ENCODE results near the gene CCDC127. TPM values are rescaled to one million over a fixed set of nuclear protein-coding genes. Genes with fewer than 3 reads are reported as not detected.
"Not testable (repeated sequence)": the region's sequence is repeated elsewhere in the genome, so short reads cannot be mapped to it uniquely, and the experiment has no call there.

The CCDC127 gene, protein sequence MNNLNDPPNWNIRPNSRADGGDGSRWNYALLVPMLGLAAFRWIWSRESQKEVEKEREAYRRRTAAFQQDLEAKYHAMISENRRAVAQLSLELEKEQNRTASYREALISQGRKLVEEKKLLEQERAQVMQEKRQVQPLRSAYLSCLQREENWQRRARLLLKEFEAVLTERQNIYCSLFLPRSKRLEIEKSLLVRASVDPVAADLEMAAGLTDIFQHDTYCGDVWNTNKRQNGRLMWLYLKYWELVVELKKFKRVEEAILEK
- total RNA-seq, result 1 to 10 TPM; 3.6 to 4.0 TPM

DNA sequence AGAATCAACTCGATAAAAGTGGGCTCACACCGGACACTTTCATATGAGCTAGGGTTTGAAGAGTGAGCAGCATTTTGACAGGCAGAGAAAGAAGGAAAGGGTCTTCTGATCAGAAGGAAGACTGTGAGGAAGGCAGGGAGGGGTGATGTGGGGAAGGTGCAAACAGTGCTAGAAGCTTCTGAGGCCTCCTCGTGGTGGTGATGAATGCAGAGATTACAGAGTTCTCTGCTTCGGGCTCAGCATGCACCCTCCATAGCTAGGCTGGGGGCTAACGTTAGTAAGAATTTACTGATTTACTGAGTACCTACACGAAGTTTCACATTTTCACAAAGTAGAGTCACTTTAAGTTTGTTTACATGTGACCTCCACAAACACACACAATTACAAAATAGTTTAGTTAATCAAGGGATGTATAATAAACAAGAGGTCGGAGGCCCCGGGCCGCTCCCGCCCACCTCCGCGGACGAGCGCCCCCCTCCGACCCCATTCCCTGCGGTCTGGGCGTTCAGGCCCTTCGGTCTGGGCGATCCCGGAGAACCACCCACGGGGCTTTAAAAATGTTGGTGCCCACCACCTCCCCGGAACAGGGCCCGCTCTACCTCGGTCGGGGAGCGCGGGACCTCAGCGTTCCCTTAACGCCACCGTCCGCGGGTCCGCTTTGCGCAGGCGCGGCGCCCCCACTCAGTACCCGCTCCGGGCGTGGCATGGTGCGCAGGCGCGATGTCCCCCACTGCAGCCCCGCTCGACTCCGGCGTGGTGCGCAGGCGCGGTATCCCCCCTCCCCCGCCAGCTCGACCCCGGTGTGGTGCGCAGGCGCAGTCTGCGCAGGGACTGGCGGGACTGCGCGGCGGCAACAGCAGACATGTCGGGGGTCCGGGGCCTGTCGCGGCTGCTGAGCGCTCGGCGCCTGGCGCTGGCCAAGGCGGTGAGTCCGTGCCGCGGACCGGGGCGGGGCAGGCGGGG, at the start of gene CCDC127, which contains the start of gene SDHA:
CCDC127 (minus strand) TSS at position 660 of the 963 bp plus-strand sequence. CDS start 1,304 bp downstream, outside the sequence.
SDHA (plus strand) TSS at position 827 of the 963 bp plus-strand sequence; CDS start at position 863, 36 bp downstream.
- H3K27me3 Mint-ChIP-seq (ENCODE audit: low read depth); H3K9me3 Mint-ChIP-seq: not testable (repeated sequence)
- DNase-seq, result peak; percentile 94
- CTCF ChIA-PET, result interaction anchor here (0.9 to 2.6 kb wide), 2 partner anchors 17 to 30 kb away, joined by 4 to 13 read pairs; no protein-coding TSS in a partner anchor
- intact Hi-C loops (cut with micrococcal nuclease), result loop anchor here (1.0 to 5.0 kb wide), 4 partner anchors 29 to 255 kb away; partner anchors contain the start of gene PDCD6
- Mint-ChIP-seq H3K27ac (peak within 1 kb of the TSS; percentile 86), H3K4me3 (peak within 1 kb of the TSS; percentile 92), H3K4me1 (ENCODE audit: low read depth) (peaks cover 58% of the 10 kb centered on the region), H3K36me3 (ENCODE audit: low read depth) (peaks cover 19% of the 10 kb centered on the region)

DNA sequence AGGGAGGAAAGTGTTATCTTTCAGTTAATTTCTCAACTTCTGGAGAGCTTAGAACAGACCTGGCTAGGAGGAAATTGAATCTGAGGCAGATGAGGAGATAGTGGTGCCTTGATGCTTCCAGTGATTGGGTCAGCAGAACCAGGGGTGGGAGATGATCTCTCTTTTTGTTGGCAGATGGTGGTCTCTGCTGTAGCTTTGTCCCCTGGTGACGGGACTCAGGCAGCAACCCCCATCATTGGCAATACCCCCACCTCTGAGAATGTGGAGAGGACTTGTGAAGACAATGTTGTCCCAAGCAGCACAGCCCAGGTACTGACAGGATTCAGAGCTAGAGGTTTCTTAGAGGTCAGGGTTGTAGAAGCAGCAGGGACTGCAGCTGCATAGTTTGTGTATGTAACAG, 49.8 kb upstream of the CCDC127 start:
- H3K36me3 Mint-ChIP-seq (ENCODE audit: low read depth), result peaks cover 8% of the 10 kb centered on the region
- CTCF ChIA-PET, result no interaction called here
- H3K27ac Mint-ChIP-seq, result no peak overlapping the region
- no peaks in the 10 kb centered on the region for H3K27me3 Mint-ChIP-seq (ENCODE audit: low read depth)
- no peak for DNase-seq
- no peaks in the 10 kb centered on the region for H3K9me3 Mint-ChIP-seq
- intact Hi-C loops (cut with micrococcal nuclease), result no loop called here
- no peak overlapping the region for H3K4me3 Mint-ChIP-seq
- H3K4me1 Mint-ChIP-seq (ENCODE audit: low read depth), result peaks cover 15% of the 10 kb centered on the region

DNA sequence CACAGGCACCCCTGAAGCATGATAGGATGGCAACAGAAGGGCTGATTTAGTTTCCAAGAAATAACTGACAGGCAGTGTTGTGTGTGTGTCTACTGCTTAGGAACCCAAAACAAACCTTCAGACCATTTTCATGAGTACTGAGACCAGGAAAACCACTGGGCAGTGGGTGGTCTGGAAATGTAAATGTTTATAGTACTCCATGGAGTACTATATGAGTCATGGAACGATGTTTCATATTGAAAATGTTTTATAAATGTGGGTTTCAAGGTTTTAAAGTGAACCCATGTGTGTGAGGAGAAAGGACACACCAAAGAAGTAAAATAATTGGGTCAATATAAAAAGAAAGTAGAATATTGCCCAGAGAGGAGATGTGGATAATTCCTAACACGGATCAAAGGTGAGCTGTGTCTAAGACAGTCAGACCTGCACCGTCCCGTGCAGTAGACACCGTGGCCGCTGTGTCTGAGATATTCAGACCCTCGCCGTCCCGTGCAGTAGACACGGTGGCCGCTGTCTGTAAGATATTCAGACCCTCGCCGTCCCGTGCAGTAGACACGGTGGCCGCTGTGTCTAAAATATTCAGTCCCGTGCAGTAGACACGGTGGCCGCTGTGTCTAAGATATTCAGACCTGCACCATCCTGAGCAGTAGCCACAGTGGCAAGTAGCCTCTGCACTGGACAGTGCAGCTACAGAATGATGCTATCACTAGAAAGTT, 48.5 kb upstream of the CCDC127 start:
- peaks cover 10% of the 10 kb centered on the region for H3K36me3 Mint-ChIP-seq (ENCODE audit: low read depth)
- CTCF ChIA-PET; H3K9me3 Mint-ChIP-seq; H3K4me3 Mint-ChIP-seq; H3K27ac Mint-ChIP-seq; H3K27me3 Mint-ChIP-seq (ENCODE audit: low read depth); intact Hi-C loops (cut with micrococcal nuclease); DNase-seq: not testable (repeated sequence)
- H3K4me1 Mint-ChIP-seq (ENCODE audit: low read depth), result peaks cover 13% of the 10 kb centered on the region

DNA sequence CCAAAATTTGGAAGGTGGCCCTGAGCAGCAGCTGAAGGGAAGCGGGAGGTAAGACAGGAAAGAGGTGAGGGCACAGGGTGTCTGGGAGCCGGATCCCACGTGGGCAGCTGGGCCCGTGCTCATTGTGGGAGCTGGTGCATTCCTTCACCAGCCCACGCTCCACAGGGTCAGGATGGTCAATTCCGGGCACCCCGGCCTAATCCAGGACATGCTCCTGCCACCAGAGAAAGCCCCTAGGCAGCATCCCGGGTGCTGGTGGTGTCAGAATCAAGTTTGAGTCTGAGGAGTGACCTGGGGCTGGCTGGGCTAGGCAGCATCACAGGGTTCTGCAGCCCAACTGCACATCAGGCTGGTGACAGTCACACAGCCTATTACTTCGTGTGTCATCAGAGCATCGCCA, 46.4 kb upstream of the CCDC127 start:
- no peak overlapping the region for H3K27ac Mint-ChIP-seq
- CTCF ChIA-PET, result no interaction called here

DNA sequence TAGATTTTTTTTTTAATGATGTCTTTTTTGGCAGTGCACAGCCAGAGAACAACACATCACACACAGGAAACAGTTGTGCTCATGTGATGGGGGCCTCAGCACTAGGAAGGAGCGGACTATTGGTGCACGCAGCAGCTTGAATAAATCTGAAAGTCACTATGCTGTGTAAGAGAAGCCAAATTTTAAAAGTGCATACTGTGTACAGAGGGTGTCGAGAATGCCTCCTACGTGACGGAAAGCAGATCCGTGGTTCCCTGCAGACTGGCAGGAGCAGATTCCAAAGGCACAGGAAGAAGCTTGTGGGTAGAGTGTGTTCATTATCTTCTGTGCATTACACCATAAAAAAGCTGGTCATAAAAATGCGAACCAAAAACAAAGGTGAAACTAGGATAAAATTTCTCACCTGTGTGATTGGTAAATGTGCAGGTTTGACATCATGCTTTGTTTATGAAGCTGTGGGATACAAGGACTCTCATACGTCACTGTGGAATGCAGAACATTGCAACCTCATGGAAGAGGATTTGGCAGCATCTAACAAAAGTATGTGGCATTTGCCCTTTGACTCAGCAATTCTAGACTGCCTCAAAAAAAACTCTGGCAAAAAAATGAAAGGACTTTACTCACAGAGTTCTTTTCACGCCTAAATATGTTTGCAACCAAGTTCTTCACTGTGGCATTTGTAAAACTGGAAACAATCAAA, 45.5 kb upstream of the CCDC127 start:
- H3K27me3 Mint-ChIP-seq (ENCODE audit: low read depth); H3K27ac Mint-ChIP-seq; DNase-seq; intact Hi-C loops (cut with micrococcal nuclease); CTCF ChIA-PET; H3K4me3 Mint-ChIP-seq; H3K4me1 Mint-ChIP-seq (ENCODE audit: low read depth); H3K9me3 Mint-ChIP-seq: not testable (repeated sequence)
- peaks cover 14% of the 10 kb centered on the region for H3K36me3 Mint-ChIP-seq (ENCODE audit: low read depth)

More for the DNA sequence above, 46.4 kb upstream of the CCDC127 start:
- no peak overlapping the region for H3K4me3 Mint-ChIP-seq
- DNase-seq, result no peak
- peaks cover 2% of the 10 kb centered on the region for H3K9me3 Mint-ChIP-seq
- no peaks in the 10 kb centered on the region for H3K27me3 Mint-ChIP-seq (ENCODE audit: low read depth)
- peaks cover 5% of the 10 kb centered on the region for H3K4me1 Mint-ChIP-seq (ENCODE audit: low read depth)
- H3K36me3 Mint-ChIP-seq (ENCODE audit: low read depth), result peaks cover 10% of the 10 kb centered on the region
- intact Hi-C loops (cut with micrococcal nuclease), result no loop called here

DNA sequence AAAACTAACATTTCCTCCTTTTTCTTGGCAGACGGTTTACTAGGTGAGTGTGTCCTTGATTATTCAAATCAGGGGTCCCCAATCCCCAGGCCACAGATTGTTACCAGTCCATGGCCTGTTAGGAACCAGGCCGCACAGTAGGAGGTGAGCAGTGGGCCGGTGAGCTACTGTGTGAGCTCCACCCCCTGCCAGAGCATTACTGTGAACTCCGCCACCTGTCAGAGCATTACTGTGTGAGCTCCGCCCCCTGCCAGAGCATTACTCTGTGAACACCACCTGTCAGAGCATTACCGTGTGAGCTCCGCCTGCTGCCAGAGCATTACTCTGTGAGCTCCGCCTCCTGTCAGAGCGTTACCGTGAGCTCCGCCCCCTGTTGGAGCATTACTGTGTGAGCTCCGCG, 39.2 kb upstream of the CCDC127 start:
- CTCF ChIA-PET, result no interaction called here
- Mint-ChIP-seq H3K9me3 (peaks cover 5% of the 10 kb centered on the region), H3K36me3 (ENCODE audit: low read depth) (peaks cover 27% of the 10 kb centered on the region), H3K27ac (no peak overlapping the region), H3K4me3 (no peak overlapping the region), H3K27me3 (ENCODE audit: low read depth) (no peaks in the 10 kb centered on the region), H3K4me1 (ENCODE audit: low read depth) (no peaks in the 10 kb centered on the region)
- DNase-seq, result no peak
- intact Hi-C loops (cut with micrococcal nuclease), result no loop called here

DNA sequence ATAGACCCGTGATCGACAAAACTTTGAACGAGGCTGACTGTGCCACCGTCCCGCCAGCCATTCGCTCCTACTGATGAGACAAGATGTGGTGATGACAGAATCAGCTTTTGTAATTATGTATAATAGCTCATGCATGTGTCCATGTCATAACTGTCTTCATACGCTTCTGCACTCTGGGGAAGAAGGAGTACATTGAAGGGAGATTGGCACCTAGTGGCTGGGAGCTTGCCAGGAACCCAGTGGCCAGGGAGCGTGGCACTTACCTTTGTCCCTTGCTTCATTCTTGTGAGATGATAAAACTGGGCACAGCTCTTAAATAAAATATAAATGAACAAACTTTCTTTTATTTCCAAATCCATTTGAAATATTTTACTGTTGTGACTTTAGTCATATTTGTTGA, 38.4 kb upstream of the CCDC127 start:
- intact Hi-C loops (cut with micrococcal nuclease); H3K27me3 Mint-ChIP-seq (ENCODE audit: low read depth); H3K27ac Mint-ChIP-seq; H3K9me3 Mint-ChIP-seq; DNase-seq; H3K4me1 Mint-ChIP-seq (ENCODE audit: low read depth); H3K4me3 Mint-ChIP-seq; CTCF ChIA-PET: not testable (repeated sequence)
- H3K36me3 Mint-ChIP-seq (ENCODE audit: low read depth), result peaks cover 26% of the 10 kb centered on the region

DNA sequence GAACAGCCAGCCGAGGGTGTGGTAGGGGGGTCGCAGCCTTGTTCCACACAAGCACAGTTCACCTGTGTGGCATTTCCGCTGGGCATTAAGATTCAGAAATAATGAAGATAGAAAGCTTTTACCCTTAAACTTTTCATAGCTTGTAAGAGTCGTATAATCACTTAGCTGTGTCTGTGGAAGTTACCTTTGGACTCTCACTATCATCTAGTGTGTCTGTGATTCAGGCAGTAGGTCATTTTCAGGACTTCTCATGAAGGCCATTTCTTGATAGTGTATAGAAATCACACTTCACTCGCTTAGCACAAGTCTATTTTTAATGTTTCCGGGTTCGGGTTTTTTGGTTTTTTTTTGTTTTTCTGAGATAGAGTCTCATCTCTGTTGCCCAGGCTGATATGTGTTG, 37.2 kb upstream of the CCDC127 start:
- H3K9me3 Mint-ChIP-seq; intact Hi-C loops (cut with micrococcal nuclease); CTCF ChIA-PET; H3K4me3 Mint-ChIP-seq; H3K27ac Mint-ChIP-seq; DNase-seq; H3K4me1 Mint-ChIP-seq (ENCODE audit: low read depth); H3K27me3 Mint-ChIP-seq (ENCODE audit: low read depth): not testable (repeated sequence)
- H3K36me3 Mint-ChIP-seq (ENCODE audit: low read depth), result peaks cover 26% of the 10 kb centered on the region

DNA sequence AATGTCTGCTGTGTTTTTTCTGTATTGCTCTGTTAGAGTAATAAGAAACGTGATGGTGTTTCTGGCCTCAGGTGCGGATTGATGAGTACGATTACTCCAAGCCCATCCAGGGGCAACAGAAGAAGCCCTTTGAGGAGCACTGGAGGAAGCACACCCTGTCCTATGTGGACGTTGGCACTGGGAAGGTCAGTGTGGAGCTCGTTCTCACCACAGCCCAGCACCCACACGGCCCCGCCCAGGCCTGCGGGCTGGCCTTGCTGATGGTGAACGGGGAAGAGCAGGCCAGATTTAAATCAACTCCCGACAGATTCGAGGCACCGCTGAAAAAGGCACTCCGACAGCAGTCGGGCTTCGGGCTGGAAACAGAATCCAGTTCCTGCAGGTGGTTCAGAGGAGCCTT, 36.4 kb upstream of the CCDC127 start:
- intact Hi-C loops (cut with micrococcal nuclease); H3K27ac Mint-ChIP-seq; CTCF ChIA-PET; H3K27me3 Mint-ChIP-seq (ENCODE audit: low read depth); H3K4me1 Mint-ChIP-seq (ENCODE audit: low read depth); H3K9me3 Mint-ChIP-seq; DNase-seq; H3K4me3 Mint-ChIP-seq: not testable (repeated sequence)
- peaks cover 26% of the 10 kb centered on the region for H3K36me3 Mint-ChIP-seq (ENCODE audit: low read depth)

DNA sequence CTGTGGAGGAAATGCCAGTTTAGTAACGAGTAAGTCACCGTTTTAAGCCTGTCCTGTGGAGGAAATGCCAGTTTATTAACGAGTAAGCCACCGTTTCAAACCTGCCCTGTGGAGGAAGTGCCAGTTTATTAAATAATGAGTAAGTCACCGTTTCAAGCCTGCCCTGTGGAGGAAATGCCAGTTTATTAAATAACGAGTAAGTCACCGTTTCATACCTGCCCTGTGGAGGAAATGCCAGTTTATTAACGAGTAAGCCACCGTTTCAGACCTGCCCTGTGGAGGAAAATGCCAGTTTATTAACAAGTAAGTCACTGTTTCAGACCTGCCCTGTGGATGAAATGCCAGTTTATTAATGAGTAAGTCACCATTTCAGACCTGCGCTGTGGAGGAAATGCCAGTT, 34.6 kb upstream of the CCDC127 start:
- no peaks in the 10 kb centered on the region for H3K27me3 Mint-ChIP-seq (ENCODE audit: low read depth)
- no peaks in the 10 kb centered on the region for H3K4me1 Mint-ChIP-seq (ENCODE audit: low read depth)
- intact Hi-C loops (cut with micrococcal nuclease), result no loop called here
- no peak overlapping the region for H3K4me3 Mint-ChIP-seq
- H3K27ac Mint-ChIP-seq, result peak overlapping the region; percentile 27
- CTCF ChIA-PET, result no interaction called here
- no peaks in the 10 kb centered on the region for H3K9me3 Mint-ChIP-seq
- peaks cover 26% of the 10 kb centered on the region for H3K36me3 Mint-ChIP-seq (ENCODE audit: low read depth)
- DNase-seq, result no peak

DNA sequence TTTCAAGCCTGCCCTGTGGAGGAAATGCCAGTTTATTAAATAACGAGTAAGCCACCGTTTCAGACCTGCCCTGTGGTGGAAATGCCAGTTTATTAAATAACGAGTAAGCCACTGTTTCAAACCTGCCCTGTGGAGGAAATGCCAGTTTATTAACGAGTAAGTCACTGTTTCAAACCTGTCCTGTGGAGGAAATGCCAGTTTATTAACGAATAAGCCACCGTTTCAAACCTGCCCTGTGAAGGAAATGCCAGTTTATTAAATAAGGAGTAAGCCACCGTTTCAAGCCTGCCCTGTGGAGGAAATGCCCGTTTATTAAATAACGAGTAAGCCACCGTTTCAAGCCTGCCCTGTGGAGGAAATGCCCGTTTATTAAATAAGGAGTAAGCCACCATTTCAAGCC, 34.0 kb upstream of the CCDC127 start:
- CTCF ChIA-PET; intact Hi-C loops (cut with micrococcal nuclease); H3K27ac Mint-ChIP-seq: not testable (repeated sequence)

DNA sequence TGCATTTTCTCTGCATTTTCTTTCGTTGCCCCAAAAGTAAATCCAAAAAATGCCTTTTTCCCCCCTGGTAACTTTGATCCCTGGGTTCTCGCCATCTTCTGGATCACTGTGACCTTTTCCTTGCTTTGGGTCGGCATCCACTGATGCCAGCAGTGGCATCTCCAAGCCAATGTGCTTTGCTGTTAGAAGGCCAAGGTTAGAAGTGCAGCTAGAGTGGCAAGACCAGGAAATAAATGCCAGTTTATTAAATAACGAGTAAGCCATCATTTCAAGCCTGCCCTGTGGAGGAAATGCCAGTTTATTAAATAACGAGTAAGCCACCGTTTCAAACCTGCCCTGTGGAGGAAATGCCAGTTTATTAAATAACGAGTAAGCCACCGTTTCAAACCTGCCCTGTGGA, 33.6 kb upstream of the CCDC127 start:
- H3K9me3 Mint-ChIP-seq; H3K4me1 Mint-ChIP-seq (ENCODE audit: low read depth); H3K4me3 Mint-ChIP-seq; H3K27ac Mint-ChIP-seq; intact Hi-C loops (cut with micrococcal nuclease); DNase-seq; CTCF ChIA-PET; H3K27me3 Mint-ChIP-seq (ENCODE audit: low read depth): not testable (repeated sequence)
- peaks cover 23% of the 10 kb centered on the region for H3K36me3 Mint-ChIP-seq (ENCODE audit: low read depth)

More for the DNA sequence above, 34.0 kb upstream of the CCDC127 start:
- peaks cover 25% of the 10 kb centered on the region for H3K36me3 Mint-ChIP-seq (ENCODE audit: low read depth)
- DNase-seq; H3K27me3 Mint-ChIP-seq (ENCODE audit: low read depth); H3K9me3 Mint-ChIP-seq; H3K4me1 Mint-ChIP-seq (ENCODE audit: low read depth); H3K4me3 Mint-ChIP-seq: not testable (repeated sequence)
